Raji (cell line): ENCODE measurements around the gene NDUFB6.

Source experiments
- POLR2A ChIP-seq: IDR thresholded peaks from 2 replicates; pipeline ENCODE4 v1.6.1; 2011; ENCODE audit warnings: low read depth, low read length, control low read depth; ENCODE audit not compliant: insufficient read depth

The NDUFB6 gene

DNA sequence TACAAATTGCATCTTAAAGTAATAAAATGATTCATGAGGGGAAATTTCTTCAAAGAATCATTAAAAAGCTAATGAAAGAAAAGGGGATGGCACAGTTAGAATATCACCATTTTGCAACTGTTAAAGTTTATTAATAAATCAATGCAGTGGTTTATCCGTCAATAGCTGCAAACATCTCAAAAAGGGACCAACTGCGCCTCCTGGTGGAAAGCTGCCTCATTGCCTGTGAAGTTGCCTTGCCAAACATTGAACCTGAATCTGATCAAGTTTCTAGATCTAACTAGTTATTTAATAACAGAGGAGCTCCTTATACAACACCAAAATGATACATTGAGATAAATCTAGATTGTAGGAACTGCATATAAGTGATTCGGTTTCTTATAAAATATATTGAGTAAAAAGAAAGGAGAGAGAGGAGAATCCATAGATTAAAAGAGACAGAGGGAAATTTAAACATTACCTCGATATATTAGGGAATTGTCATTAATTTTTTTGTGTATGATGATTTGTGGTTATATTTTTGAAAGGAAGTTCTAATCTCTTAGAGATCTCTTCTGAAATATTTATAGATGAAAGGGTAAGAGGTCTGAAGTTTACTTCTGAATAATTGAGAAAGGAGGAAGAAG is 6.9 kb upstream of the NDUFB6 start:
- no peak for TF ChIP-seq POLR2A

DNA sequence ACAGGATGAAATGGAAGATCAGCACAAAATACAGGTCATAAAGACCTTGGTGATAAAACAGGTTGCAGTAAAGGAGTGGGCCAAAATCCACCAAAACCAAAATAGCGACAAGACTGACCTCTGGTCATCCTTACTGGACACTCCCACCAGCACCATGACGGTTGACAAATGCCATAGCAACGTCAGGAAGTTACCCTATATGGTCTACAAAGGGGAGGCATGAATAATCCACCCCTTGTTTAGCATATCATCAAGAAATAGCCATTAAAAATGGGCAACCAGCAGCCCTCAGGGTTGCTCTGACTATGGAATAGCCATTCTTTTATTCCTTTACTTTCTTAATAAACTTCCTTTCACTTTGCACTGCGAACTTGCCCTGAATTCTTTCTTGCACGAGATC is 6.0 kb upstream of the NDUFB6 start:
- TF ChIP-seq POLR2A = no peak

DNA sequence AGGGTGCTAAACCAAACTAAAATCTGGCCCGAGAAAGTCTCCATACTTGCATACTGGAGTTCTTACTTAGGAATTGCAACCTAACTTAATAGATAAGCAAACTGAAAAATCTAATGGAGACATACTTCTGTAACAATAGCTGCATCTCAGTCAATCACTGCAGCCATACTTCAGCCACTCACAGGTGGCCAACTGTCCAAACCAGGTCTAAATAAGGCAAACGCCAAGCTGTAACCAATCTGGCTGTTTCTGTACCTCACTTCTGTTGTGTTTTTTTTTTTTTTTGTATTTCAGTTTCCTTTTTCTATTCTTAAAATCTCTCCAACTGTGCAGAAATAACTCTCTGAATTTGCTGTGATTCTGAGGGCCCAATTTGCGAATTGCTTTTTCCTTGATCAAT is 4.4 kb upstream of the NDUFB6 start:
- TF ChIP-seq POLR2A = no peak

- TF ChIP-seq POLR2A = no peak
These were observed 1.9 kb upstream of the NDUFB6 start for GRCh38 chr9:32574858-32575257.

- no peak for TF ChIP-seq POLR2A
These were observed 862 bp upstream of the NDUFB6 start for GRCh38 chr9:32573821-32574220.

DNA sequence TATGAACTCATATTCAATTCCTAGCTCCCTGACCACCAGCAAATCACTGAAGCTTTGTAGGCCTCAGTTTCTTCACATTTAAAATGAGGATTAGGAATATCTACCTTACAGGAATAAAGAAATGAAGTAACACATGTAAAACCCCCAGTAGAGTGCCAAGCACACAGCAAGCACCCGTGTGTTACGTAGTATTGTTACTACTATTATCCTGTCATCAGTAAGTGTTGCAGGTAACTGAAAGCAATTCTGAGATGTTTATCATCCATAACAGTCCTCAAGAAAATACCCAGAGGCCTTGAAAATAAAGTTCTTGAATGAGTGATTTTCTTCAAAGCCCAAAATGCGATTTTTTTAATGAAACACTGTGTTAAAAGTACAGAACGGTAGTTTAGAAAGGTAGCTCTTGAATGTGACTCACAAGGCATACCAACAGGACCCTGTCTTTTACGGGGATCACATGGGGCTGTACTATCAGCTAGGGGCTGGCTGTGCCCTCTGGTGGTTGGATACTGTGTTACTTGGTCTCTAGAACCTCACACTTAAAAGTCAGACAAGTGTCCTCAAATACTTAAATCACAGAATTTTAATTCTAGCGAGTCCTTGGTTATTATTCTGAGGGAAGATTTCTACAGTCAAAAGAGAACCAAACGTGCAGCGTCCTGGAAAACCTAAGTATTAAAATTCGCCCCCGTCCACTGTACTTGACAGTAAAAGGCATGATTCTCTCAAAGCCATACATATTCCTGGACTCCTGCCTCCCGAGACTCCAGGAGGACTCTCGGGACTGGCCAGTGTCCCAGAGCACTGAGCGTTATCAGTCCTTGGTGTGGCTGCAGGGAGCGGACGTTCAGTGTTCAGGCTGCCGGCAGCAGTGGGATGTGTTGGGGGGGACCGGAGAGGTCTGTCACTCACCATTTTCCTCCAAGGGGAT is 725 bp downstream of the NDUFB6 start:
- TF ChIP-seq POLR2A = no peak

- TF ChIP-seq POLR2A = no peak
These were observed 2.7 kb downstream of the NDUFB6 start for GRCh38 chr9:32570262-32570661.

GRCh38 chr9:32566770-32567169 is 6.2 kb downstream of the NDUFB6 start:
- TF ChIP-seq POLR2A = no peak

GRCh38 chr9:32565967-32566366 is 7.0 kb downstream of the NDUFB6 start:
- TF ChIP-seq POLR2A = no peak

GRCh38 chr9:32558408-32558934 is 14.5 kb downstream of the NDUFB6 start:
- TF ChIP-seq POLR2A = no peak

DNA sequence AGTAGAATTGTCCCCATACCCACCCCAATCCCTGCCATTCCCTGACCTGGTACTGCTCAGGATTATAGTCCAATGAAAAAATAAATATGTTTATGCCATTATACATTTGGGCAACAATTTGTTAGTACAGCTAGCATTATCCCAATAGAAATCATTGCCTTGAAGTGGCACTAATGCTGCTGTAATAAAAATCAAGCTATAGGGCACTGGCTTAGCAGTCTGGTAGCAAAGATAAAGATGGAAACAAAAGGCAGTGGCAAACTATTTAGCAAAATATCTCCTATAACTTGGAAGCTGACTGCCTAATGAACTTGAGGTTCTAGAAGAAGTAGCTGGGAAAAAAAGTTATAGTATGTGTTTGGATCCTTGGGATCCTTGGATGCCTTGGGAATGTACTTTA is 18.4 kb downstream of the NDUFB6 start:
- no peak for TF ChIP-seq POLR2A

GRCh38 chr9:32554107-32554506 is 18.9 kb downstream of the NDUFB6 start:
- TF ChIP-seq POLR2A = no peak

GRCh38 chr9:32552172-32552872 is 20.6 kb downstream of the NDUFB6 start, which contains the start of the genes SMIM27 and TOPORS:
Gene SMIM27, plus strand, starts transcription at chr9:32552327. Its CDS starts 108 bp downstream, at chr9:32552435.
Gene TOPORS, minus strand, starts transcription at chr9:32552586. Its CDS starts 150 bp downstream, at chr9:32552436.
- TF ChIP-seq POLR2A = peak; percentile 72

- no peak for TF ChIP-seq POLR2A
These were observed 21.5 kb downstream of the NDUFB6 start for GRCh38 chr9:32551276-32552051.
